HAP-1 (cell line): ENCODE measurements around the gene MAP3K8.
"Not testable (repeated sequence)": the region's sequence is repeated elsewhere in the genome, so short reads cannot be mapped to it uniquely, and the experiment has no call there.

Experiments used
- DNase-seq, 2 experiments: peaks; one replicate each; pipeline ENCODE4 v3.0.0-alpha.2; 2016 to 2020; ENCODE audit warnings: low spot score in 2 of 2
- H3K27me3 ChIP-seq: fragments of 250-450 bp; sonication (Bioruptor Pico); 2 replicates; pipeline ENCODE4 v1.5.1; 2020; ENCODE audit warnings: low read depth, mild to moderate bottlenecking, moderate library complexity
- H3K36me3 ChIP-seq: fragments of 250-450 bp; sonication (Bioruptor Pico); replicated peaks from 2 replicates; pipeline ENCODE4 v1.5.1; 2020; ENCODE audit warnings: mild to moderate bottlenecking
- H3K4me1 ChIP-seq: fragments of 250-450 bp; sonication (Bioruptor Pico); 2 replicates; pipeline ENCODE4 v1.5.1; 2020; ENCODE audit warnings: mild to moderate bottlenecking
- H3K4me3 ChIP-seq: fragments of 250-450 bp; sonication (Bioruptor Pico); 2 replicates; pipeline ENCODE4 v1.5.1; 2020; ENCODE audit warnings: mild to moderate bottlenecking, moderate library complexity
- H3K9me3 ChIP-seq: fragments of 250-450 bp; sonication (Bioruptor Pico); 2 replicates; pipeline ENCODE4 v1.5.1; 2020; ENCODE audit warnings: mild to moderate bottlenecking, moderate library complexity
- in situ Hi-C: fragments of 300-500 bp; cut with MboI; formaldehyde crosslinking; loops from 3 replicates; pipeline ENCODE4 v1.14.3; 2020; ENCODE audit warnings: low sequenced_read_pairs, inconsistent platforms, mixed read lengths

The MAP3K8 gene

DNA sequence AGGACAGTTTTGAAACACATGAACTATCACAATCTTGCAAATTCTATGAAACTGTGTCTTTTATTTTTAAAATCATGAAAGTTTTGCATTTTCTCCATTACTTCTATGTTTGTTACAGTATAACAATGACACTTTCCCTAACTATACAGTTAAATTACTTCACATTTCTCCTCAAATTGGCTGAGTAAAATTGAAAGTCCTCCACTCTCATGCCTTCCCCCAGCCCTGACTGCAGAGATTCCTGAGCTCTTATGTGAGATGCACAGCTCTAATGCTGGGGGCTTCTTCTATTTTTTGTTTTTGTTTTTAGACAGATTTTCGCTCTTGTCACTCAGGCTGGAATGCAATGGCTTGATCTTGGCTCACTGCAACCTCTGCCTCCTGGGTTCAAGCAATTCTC, 22.7 kb upstream of the MAP3K8 start:
- Histone ChIP-seq H3K9me3 (no peaks in the 10 kb centered on the region; the same call in 1 of the 2 replicates), H3K27me3 (no peaks in the 10 kb centered on the region), H3K4me3 (no peak overlapping the region), H3K4me1 (no peaks in the 10 kb centered on the region), H3K36me3 (no peaks in the 10 kb centered on the region)
- in situ Hi-C loops: no loop called here
- no peak for DNase-seq

DNA sequence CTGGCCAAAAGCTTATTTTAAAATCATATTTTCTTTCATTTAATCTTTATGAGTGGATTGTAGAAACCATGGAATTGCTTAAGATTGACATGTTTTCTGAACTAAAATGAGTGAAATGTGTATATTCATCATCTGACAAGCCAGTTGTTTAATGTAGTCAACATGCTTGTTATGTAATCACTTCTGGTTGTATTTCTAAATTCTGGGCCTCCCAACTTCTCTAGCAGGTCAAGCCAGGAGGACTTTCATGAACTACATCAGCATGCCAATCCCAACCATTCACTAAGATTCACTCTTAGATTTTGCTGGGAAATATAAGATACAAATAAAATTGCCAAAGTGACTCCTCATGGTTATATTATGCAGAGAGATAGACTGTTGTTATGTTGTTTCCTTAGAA, 21.1 kb upstream of the MAP3K8 start:
- H3K27me3 ChIP-seq: no peaks in the 10 kb centered on the region
- DNase-seq: no peak
- in situ Hi-C loops: no loop called here
- H3K4me3 ChIP-seq: no peak overlapping the region
- no peaks in the 10 kb centered on the region for H3K4me1 ChIP-seq
- H3K9me3 ChIP-seq: no peaks in the 10 kb centered on the region
- H3K36me3 ChIP-seq: no peaks in the 10 kb centered on the region

DNA sequence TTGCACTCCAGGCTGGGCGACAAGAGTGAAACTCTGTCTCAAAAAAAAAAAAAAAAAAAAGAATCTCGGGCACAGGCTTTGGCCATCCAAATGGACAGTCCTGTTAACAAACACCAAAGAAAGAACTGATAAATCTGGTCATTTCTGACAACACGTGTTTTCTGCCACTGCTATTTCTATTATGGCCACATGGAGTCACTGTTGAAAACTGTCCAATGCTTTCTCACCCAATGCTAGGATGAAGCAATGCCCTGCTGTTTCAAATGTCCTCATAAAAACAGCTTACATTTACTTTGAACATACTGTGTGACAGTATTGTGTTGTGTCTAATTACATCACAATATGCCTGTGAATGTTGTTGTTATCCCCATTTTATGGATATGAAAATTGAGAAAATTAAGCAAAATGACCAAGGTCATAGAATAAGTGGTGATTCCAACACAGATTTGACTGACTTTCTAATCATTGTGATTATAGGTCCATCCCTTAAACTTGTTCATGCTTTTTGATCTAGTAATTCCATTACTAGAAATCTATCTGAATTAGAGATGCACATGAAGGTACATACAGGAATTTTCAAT, 19.9 kb upstream of the MAP3K8 start:
- in situ Hi-C loops: no loop called here
- no peaks in the 10 kb centered on the region for H3K36me3 ChIP-seq
- no peak overlapping the region for H3K4me3 ChIP-seq
- H3K9me3 ChIP-seq: no peaks in the 10 kb centered on the region
- H3K4me1 ChIP-seq: peaks cover 5% of the 10 kb centered on the region; the same call in 1 of the 2 replicates
- DNase-seq: peak; percentile 51 to 77
- no peaks in the 10 kb centered on the region for H3K27me3 ChIP-seq

DNA sequence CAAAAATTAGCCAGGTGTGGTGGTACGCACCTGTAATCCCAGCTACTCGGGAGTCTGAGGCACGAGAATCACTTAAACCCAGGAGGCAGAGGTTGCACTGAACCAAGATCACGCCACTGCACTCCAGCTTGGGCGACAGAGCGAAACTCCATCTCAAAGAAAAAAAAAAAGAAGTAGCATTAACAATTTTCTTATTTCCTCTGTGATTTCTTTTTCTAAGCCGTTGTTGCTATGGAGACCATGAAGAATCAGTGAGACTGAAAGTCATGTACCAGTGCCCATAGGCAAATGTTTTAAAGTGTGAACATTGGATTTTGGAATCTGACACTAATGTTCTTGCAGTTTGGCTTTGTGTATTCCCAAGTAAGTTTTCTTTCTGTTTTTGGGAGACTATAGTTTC, 18.4 kb upstream of the MAP3K8 start:
- peaks cover 5% of the 10 kb centered on the region; the same call in 1 of the 2 replicates for H3K4me1 ChIP-seq
- no peaks in the 10 kb centered on the region for H3K27me3 ChIP-seq
- no peak for DNase-seq
- no peaks in the 10 kb centered on the region for H3K36me3 ChIP-seq
- no peak overlapping the region for H3K4me3 ChIP-seq
- no peaks in the 10 kb centered on the region for H3K9me3 ChIP-seq
- in situ Hi-C loops: no loop called here

DNA sequence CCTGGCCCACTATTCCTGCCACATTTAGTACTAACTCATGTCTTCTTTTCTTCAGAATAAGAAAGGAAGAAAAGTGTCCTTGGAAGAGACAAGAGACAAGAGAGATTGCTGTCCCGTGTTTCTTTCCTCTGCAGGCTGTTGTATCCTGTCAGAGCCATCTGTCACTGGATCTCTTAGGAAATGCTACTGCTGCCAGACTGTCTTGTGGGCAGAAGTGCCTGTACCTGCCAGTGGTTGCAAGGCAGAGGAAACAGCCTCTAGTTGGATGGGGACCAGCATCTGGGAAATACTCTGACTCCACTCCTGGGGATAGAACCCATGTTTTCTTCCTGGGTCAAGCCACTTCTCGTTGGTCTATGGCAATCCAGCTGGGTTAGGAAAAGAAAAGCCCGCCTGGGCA, 16.7 kb upstream of the MAP3K8 start:
- no peaks in the 10 kb centered on the region for H3K27me3 ChIP-seq

DNA sequence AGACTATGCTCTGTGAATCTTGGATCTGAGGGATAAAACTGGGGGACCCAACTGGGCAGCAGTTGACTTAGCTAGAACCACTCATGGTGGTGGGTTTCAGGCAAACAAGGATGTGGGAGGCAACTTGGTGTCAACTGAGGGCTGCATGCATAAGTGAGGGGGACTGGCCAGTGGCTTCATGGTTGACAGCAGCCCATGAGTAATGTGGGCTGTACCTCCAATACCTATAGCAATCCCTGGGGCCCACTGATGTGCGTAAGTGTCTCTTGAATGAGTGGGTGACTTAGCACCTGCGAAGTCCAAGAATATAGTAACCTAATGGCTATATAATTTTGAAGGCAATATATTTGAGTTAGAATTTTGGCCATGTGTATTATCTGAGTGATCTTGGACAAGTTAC, 13.7 kb upstream of the MAP3K8 start:
- H3K4me1 ChIP-seq: peaks cover 22% of the 10 kb centered on the region
- in situ Hi-C loops: no loop called here
- H3K4me3 ChIP-seq: no peak overlapping the region
- H3K9me3 ChIP-seq: no peaks in the 10 kb centered on the region
- no peaks in the 10 kb centered on the region for H3K27me3 ChIP-seq
- no peaks in the 10 kb centered on the region for H3K36me3 ChIP-seq
- no peak for DNase-seq

More for the DNA sequence above, 16.7 kb upstream of the MAP3K8 start:
- peaks cover 5% of the 10 kb centered on the region; the same call in 1 of the 2 replicates for H3K4me1 ChIP-seq
- H3K36me3 ChIP-seq: no peaks in the 10 kb centered on the region
- DNase-seq: no peak
- H3K9me3 ChIP-seq: no peaks in the 10 kb centered on the region
- H3K4me3 ChIP-seq: no peak overlapping the region
- in situ Hi-C loops: no loop called here

DNA sequence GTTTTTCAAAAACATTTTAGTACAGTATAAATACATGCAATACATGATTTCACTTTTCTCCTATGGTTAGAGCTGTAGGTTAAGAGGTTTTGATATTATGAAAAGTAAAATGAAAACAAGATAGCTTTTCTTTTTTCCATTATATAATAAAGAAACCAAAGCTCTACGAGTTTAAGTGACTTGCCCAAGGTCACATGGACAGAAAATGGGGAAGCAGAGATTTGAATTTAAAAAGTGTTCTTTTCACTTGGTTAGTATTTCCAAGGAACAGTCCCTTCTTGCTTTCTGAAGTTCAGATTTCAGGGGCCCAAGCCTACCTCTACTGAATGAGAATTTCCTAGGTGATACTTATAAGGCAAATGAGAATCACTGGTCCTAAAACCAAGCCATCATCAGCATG, 13.2 kb upstream of the MAP3K8 start:
- Histone ChIP-seq H3K36me3 (no peaks in the 10 kb centered on the region), H3K4me1 (peaks cover 22% of the 10 kb centered on the region), H3K4me3 (no peak overlapping the region), H3K27me3 (no peaks in the 10 kb centered on the region), H3K9me3 (no peaks in the 10 kb centered on the region)
- in situ Hi-C loops: no loop called here
- DNase-seq: no peak

DNA sequence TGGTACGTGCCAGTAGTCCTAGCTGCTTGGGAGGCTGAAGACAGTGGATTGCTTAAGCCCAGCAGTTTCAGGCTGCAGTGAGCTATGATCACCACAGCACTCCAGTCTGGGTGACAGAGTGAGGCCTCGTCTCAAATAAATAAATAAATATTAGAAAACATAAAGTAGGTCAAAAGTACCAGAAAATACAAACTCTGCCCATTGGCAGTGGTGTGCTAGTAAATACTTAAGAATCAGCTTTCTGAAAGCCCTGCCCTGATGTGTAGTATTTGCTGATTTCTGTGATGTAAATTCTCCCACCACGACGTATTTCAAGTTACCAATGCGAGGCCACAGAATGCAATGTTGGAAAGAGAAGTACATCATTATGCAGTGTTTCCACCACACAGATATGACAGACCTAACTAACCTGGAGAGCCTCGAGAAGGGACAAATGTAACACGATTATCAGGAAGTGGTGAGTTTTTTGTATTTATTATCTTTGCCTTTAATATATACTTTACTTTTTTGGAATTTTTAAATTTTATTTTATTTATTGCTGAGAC, 11.8 kb upstream of the MAP3K8 start:
- H3K27me3 ChIP-seq: no peaks in the 10 kb centered on the region
- H3K36me3 ChIP-seq: no peaks in the 10 kb centered on the region
- no peak overlapping the region for H3K4me3 ChIP-seq
- H3K4me1 ChIP-seq: peaks cover 22% of the 10 kb centered on the region
- DNase-seq: no peak
- in situ Hi-C loops: no loop called here
- no peaks in the 10 kb centered on the region for H3K9me3 ChIP-seq

DNA sequence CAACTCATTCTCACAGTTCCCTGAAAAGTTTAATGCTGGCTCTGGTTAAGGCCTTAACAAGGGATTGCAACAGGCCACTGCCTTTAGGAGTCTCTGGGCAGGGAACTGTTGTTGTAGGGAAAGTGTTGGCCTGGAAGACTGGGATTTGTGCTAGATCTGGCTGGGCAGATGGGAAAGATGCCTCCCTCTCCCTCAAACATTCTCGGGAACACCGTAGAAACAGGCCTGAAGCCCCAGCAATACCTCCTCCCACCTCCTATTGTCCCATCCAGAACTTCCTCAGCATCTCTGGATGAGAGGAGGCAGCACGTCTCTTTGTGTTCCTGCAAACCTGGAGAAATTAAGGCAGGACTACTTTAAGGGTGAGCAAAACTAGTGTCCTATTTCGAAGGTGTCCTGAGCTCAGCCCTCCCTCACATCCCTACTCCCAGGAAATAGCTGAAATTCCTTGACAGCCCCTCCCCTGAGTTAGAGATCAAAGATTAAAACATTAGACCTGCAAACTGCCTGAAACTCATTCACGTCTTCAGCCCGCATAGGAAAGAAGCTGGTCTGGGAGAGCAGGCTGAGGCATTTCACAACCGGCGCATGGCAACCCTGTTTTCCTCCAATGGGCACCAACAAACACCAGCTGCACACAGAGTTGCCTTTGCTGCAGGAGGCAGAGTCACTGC, 10.9 kb upstream of the MAP3K8 start:
- in situ Hi-C loops: no loop called here
- DNase-seq: peak; percentile 38 to 63
- H3K4me1 ChIP-seq: peaks cover 22% of the 10 kb centered on the region

DNA sequence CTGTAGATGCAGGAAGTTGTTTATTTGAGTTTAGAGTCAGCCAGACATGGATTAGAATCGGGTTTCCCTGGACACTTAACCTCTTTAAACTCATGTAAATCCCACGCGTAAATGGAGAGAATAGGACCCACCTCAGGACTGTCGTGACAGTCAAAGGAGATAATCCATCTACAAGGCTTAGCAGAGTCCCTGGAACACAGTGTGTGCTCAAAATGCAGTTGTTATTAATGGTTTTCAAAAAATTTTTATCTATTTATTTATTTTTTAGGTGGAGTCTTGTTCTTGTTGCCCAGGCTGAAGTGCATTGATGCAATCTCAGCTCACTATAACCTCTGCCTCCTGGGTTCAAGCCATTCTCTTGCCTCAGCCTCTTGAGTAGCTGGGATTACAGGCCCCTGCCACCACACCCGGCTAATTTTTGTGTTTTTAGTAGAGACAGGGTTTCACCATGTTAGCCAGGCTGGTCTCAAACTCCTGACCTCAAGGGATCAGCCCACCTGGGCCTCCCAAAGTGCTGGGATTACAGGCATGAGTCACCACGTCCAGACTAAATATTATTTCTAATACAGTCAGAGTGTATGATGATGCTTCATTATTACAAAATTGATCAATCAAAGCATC, 10.2 kb upstream of the MAP3K8 start:
- H3K4me3 ChIP-seq, in situ Hi-C loops, H3K36me3 ChIP-seq, DNase-seq, H3K9me3 ChIP-seq, H3K27me3 ChIP-seq: not testable (repeated sequence)
- peaks cover 19% of the 10 kb centered on the region for H3K4me1 ChIP-seq

More for the DNA sequence above, 10.9 kb upstream of the MAP3K8 start:
- no peaks in the 10 kb centered on the region for H3K9me3 ChIP-seq
- no peaks in the 10 kb centered on the region for H3K36me3 ChIP-seq
- H3K27me3 ChIP-seq: no peaks in the 10 kb centered on the region
- no peak overlapping the region for H3K4me3 ChIP-seq

DNA sequence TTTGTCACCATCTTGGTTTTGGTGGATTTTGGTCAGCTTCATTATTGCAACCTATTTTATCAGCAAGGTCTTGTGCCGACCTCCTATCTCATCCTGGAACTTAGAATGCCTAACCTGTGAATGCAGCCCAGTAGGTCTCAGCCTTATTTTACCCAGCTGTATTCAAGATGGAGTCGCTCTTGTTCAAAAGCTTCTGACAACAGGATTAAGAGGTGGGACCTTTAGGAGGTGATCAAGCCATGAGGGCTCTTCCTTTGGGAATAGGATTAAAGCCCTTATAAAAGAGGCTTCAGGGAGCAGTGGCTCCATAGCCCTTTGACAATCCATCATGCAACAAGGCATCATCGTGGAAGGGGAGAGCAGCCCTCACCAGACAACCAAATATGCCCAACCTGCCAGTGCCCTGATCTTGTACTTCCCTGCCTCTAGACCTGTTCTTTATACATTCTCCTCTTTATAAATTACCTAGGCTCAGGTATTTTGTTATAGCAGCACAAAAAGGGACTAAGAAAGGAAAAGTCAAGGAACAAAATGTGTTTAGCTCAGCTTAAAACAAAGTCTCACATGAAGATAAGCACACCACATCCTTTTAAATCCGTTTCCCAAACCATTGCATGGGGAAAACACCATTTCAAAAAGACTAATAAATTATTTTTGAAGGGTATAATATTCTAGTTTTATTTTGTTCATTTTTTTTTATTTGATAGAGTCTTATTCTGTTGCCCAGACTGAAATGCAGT, 8.5 kb upstream of the MAP3K8 start:
- Histone ChIP-seq H3K27me3 (no peaks in the 10 kb centered on the region), H3K9me3 (no peaks in the 10 kb centered on the region), H3K36me3 (no peaks in the 10 kb centered on the region), H3K4me3 (no peak overlapping the region), H3K4me1 (peaks cover 17% of the 10 kb centered on the region)
- no peak for DNase-seq
- in situ Hi-C loops: no loop called here

DNA sequence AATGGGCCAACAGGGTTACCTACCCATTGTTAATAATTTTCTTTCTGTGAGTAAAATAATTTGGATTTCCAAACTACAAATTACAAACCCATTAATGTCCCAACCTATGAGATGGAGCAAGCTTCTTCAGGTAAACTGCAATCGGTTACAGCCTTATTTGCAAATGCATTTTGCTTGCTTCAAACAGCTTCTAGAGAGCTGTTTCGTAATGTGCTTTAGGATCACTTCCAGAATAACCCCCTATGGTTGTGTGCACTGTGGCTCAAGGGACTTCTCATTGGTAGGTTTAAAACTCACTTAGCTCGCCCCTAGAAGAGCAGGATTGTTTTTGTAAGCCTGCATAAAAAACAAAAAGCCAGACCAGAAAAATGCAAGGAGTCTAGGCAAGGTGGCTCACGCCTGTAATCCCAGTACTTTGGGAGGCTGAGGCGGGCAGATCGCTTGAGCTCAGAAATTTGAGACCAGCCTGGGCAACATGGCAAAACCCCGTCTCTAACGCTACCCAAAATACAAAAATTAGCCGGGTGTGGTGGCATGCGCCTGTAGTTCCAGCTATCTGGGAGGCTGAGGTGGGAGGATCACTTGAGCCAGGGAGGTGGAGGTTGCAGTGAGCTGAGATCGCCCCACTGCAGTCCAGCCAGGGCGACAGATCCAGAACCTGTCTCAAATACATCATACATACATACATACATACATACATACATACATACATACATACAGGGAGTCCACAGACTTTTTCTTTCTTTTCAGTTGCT, 3.3 kb upstream of the MAP3K8 start:
- Histone ChIP-seq H3K4me1 (peaks cover 23% of the 10 kb centered on the region), H3K9me3 (no peaks in the 10 kb centered on the region), H3K36me3 (no peaks in the 10 kb centered on the region), H3K4me3 (no peak overlapping the region), H3K27me3 (no peaks in the 10 kb centered on the region)
- no peak for DNase-seq
- in situ Hi-C loops: no loop called here

DNA sequence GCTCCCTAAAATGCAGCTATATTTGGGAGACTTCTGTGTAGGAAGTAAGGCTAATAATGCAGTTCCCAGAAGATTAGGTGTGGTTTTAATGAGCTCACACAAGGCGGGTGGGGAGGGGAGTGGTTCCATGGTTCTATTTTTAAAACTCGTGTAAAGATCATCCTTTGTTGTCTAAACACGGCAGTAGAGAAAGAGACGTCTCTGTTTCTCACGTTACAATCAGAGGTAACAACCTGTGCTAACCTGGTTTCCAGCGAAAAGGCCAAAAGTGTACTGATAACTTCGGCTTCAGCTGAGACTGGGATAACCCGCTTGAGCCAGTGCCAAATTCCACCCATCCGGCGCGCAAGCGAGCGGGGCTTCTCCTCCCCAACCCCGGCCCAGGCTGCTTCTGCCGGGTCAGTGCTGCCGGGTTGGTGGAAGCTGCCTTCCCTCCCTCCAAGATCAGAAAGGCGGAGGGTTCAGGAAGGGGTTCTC, 2.5 kb upstream of the MAP3K8 start:
- peaks cover 28% of the 10 kb centered on the region for H3K4me1 ChIP-seq
- in situ Hi-C loops: no loop called here

More for the DNA sequence above, 2.5 kb upstream of the MAP3K8 start:
- no peaks in the 10 kb centered on the region for H3K36me3 ChIP-seq
- no peaks in the 10 kb centered on the region for H3K27me3 ChIP-seq
- no peaks in the 10 kb centered on the region for H3K9me3 ChIP-seq
- H3K4me3 ChIP-seq: no peak overlapping the region
- peak; percentile 70 to 75 for DNase-seq
